ENCODE data around the gene GJC2. TPM values are rescaled to one million over a fixed set of nuclear protein-coding genes. Genes with fewer than 3 reads are reported as not detected.

Gene GJC2
- total and polyA plus RNA-seq, 4 donors = 0.10 to 0.79 (median 0.25) TPM; not detected in 1

GRCh38 chr1:228161866-228162265, 12.1 kb downstream of the GJC2 start (continued):
- no peak for TF ChIP-seq REST (IDR thresholded peaks at IDR 0.05)
- TF ChIP-seq RXRA (IDR thresholded peaks at IDR 0.05) = no peak
- TF ChIP-seq RAD21 (IDR thresholded peaks at IDR 0.05) = no peak

- peak; percentile 19 for TF ChIP-seq NR2F2 (IDR thresholded peaks at IDR 0.05)
- TF ChIP-seq JUND (IDR thresholded peaks at IDR 0.05) = no peak
- Histone ChIP-seq H3K9me3 (ENCODE audit: control insufficient read depth in 4 of 4, low read length in 3 of 4) (no peaks in the 10 kb centered on the region), H3K36me3 (ENCODE audit: control insufficient read depth in 4 of 4, insufficient read depth in 3 of 4, low read depth in 1 of 4, low read length in 3 of 4) (no peaks in the 10 kb centered on the region), H3K4me1 (ENCODE audit: control insufficient read depth in 4 of 4, insufficient read depth in 4 of 4, low read length in 3 of 4) (peaks cover 0 to 18% (median 4%) of the 10 kb centered on the region in 4 donors), H3K27me3 (ENCODE audit: control insufficient read depth in 4 of 4, insufficient read depth in 4 of 4, low read length in 3 of 4) (no peaks in the 10 kb centered on the region), H3K27ac (ENCODE audit: low read depth in 1 of 2, low read length in 2 of 2) (peak overlapping the region in 1 of 2 donors; percentile 41), H3K9ac (ENCODE audit: low read depth in 1 of 2, low read length in 2 of 2) (no peak overlapping the region), H3K4me3 (ENCODE audit: low read depth in 1 of 3, low read length in 3 of 3) (no peak overlapping the region)
- DNase-seq (ENCODE audit: low spot score) = no peak
- 25% methylated on average over 14 of the region's 14 CpGs for whole genome bisulfite sequencing
These were observed 12.7 kb downstream of the GJC2 start for GRCh38 chr1:228162286-228163006.

GRCh38 chr1:228163007-228163753, 13.4 kb downstream of the GJC2 start:
- no peaks in the 10 kb centered on the region for H3K27me3 ChIP-seq (ENCODE audit: control insufficient read depth in 4 of 4, insufficient read depth in 4 of 4, low read length in 3 of 4)
- H3K27ac ChIP-seq (ENCODE audit: low read depth in 1 of 2, low read length in 2 of 2) = peak overlapping the region; percentile 5 to 41
- TF ChIP-seq FOXA1 (IDR thresholded peaks at IDR 0.05) = no peak
- TF ChIP-seq NR2F2 (IDR thresholded peaks at IDR 0.05) = peak; percentile 31
- H3K9me3 ChIP-seq (ENCODE audit: control insufficient read depth in 4 of 4, low read length in 3 of 4) = no peaks in the 10 kb centered on the region
- H3K4me1 ChIP-seq (ENCODE audit: control insufficient read depth in 4 of 4, insufficient read depth in 4 of 4, low read length in 3 of 4) = peaks cover 0 to 18% (median 4%) of the 10 kb centered on the region in 4 donors
- H3K9ac ChIP-seq (ENCODE audit: low read depth in 1 of 2, low read length in 2 of 2) = no peak overlapping the region
- H3K36me3 ChIP-seq (ENCODE audit: control insufficient read depth in 4 of 4, insufficient read depth in 3 of 4, low read depth in 1 of 4, low read length in 3 of 4) = no peaks in the 10 kb centered on the region
- peak; percentile 56 for DNase-seq (ENCODE audit: low spot score)
- no peak overlapping the region for H3K4me3 ChIP-seq (ENCODE audit: low read depth in 1 of 3, low read length in 3 of 3)
- 50% methylated on average over 30 of the region's 30 CpGs for WGBS

GRCh38 chr1:228163776-228164519, 14.2 kb downstream of the GJC2 start:
- Histone ChIP-seq H3K27me3 (ENCODE audit: control insufficient read depth in 4 of 4, insufficient read depth in 4 of 4, low read length in 3 of 4) (no peaks in the 10 kb centered on the region), H3K9ac (ENCODE audit: low read depth in 1 of 2, low read length in 2 of 2) (no peak overlapping the region), H3K4me3 (ENCODE audit: low read depth in 1 of 3, low read length in 3 of 3) (no peak overlapping the region), H3K36me3 (ENCODE audit: control insufficient read depth in 4 of 4, insufficient read depth in 3 of 4, low read depth in 1 of 4, low read length in 3 of 4) (no peaks in the 10 kb centered on the region), H3K9me3 (ENCODE audit: control insufficient read depth in 4 of 4, low read length in 3 of 4) (no peaks in the 10 kb centered on the region), H3K4me1 (ENCODE audit: control insufficient read depth in 4 of 4, insufficient read depth in 4 of 4, low read length in 3 of 4) (peaks cover 0 to 18% (median 4%) of the 10 kb centered on the region in 4 donors), H3K27ac (ENCODE audit: low read depth in 1 of 2, low read length in 2 of 2) (peak overlapping the region; percentile 5 to 41)
- TF ChIP-seq NR2F2 (IDR thresholded peaks at IDR 0.05) = no peak
- TF ChIP-seq HNF4A (conservative IDR thresholded peaks at IDR 0.05) = no peak
- TF ChIP-seq RXRA (IDR thresholded peaks at IDR 0.05) = no peak
- TF ChIP-seq CTCF (IDR thresholded peaks at IDR 0.05; ENCODE audit: low read depth, low read length, missing input control) = no peak
- no peak for TF ChIP-seq RAD21 (IDR thresholded peaks at IDR 0.05)
- no peak for TF ChIP-seq JUND (IDR thresholded peaks at IDR 0.05)
- TF ChIP-seq YY1 (IDR thresholded peaks at IDR 0.05) = no peak
- DNase-seq (ENCODE audit: low spot score) = no peak
- 94% methylated on average over 10 of the region's 10 CpGs for WGBS
